Astrocyte (in vitro differentiated cells and primary cell): ENCODE data around the gene IFNL2. TPM values are rescaled to one million over a fixed set of nuclear protein-coding genes. Genes with fewer than 3 reads are reported as not detected.

ENCODE experiments used
- DNase-seq: peaks from one replicate; pipeline ENCODE4 v3.0.0-alpha.2; 2010; ENCODE audit warnings: low read depth
- FAIRE-seq: peaks from 2 replicates; lab custom pipeline; 2011; peaks lifted over from hg19 to GRCh38; lab: Jason Lieb, UNC
- H2AFZ ChIP-seq: 2 replicates; pipeline ENCODE4 v1.6.0; 2012; ENCODE audit warnings: low read depth, low read length, inconsistent platforms
- H3K27ac ChIP-seq: 2 replicates; pipeline ENCODE4 v1.5.1; 2011; ENCODE audit warnings: low read depth, low read length, inconsistent platforms
- H3K27me3 ChIP-seq: 2 replicates; pipeline ENCODE4 v1.6.0; 2011; ENCODE audit warnings: low read length, inconsistent platforms; ENCODE audit not compliant: insufficient read depth
- H3K36me3 ChIP-seq: 2 replicates; pipeline ENCODE4 v1.5.1; 2011; ENCODE audit warnings: low read length, inconsistent platforms; ENCODE audit not compliant: insufficient read depth
- H3K4me1 ChIP-seq: 2 replicates; pipeline ENCODE4 v1.5.1; 2011; ENCODE audit warnings: low read length, inconsistent platforms; ENCODE audit not compliant: insufficient read depth
- H3K4me2 ChIP-seq: 2 replicates; pipeline ENCODE4 v1.6.0; 2012; ENCODE audit warnings: low read length, inconsistent platforms
- H3K4me3 ChIP-seq: 2 replicates; pipeline ENCODE4 v1.5.1; 2011; ENCODE audit warnings: low read depth, mild to moderate bottlenecking, low read length, inconsistent platforms; ENCODE audit not compliant: insufficient read depth
- H3K79me2 ChIP-seq: 2 replicates; pipeline ENCODE4 v1.6.0; 2012; ENCODE audit warnings: mild to moderate bottlenecking, low read length, inconsistent platforms; ENCODE audit not compliant: insufficient read depth
- H3K9ac ChIP-seq: 2 replicates; pipeline ENCODE4 v1.6.0; 2012; ENCODE audit warnings: mild to moderate bottlenecking, low read length, inconsistent platforms
- H3K9me3 ChIP-seq: 2 replicates; pipeline ENCODE4 v1.5.1; 2012; ENCODE audit warnings: low read depth, mild to moderate bottlenecking, low read length, inconsistent platforms; ENCODE audit not compliant: insufficient read depth
- H4K20me1 ChIP-seq: 2 replicates; pipeline ENCODE4 v1.6.0; 2012; ENCODE audit warnings: low read length, inconsistent platforms; ENCODE audit not compliant: insufficient read depth
- H3K27ac Mint-ChIP-seq: one replicate; pipeline ENCODE4 v1.8.0; 2021; ENCODE audit warnings: mild to moderate bottlenecking, mixed read lengths; ENCODE audit not compliant: unreplicated experiment
- H3K27me3 Mint-ChIP-seq: one replicate; pipeline ENCODE4 v1.8.0; 2021; ENCODE audit warnings: low read depth, mixed read lengths; ENCODE audit not compliant: unreplicated experiment
- H3K36me3 Mint-ChIP-seq: one replicate; pipeline ENCODE4 v1.8.0; 2021; ENCODE audit warnings: low read depth, mixed read lengths; ENCODE audit not compliant: unreplicated experiment
- H3K4me1 Mint-ChIP-seq: one replicate; pipeline ENCODE4 v1.8.0; 2021; ENCODE audit warnings: low read depth, mixed read lengths; ENCODE audit not compliant: unreplicated experiment
- H3K4me3 Mint-ChIP-seq: one replicate; pipeline ENCODE4 v1.8.0; 2021; ENCODE audit warnings: mild to moderate bottlenecking, moderate library complexity, mixed read lengths; ENCODE audit not compliant: unreplicated experiment
- H3K9me3 Mint-ChIP-seq: one replicate; pipeline ENCODE4 v1.8.0; 2021; ENCODE audit warnings: mild to moderate bottlenecking, mixed read lengths; ENCODE audit not compliant: unreplicated experiment
- CTCF ChIP-seq: IDR thresholded peaks from 2 replicates; pipeline ENCODE4 v1.5.1; 2011; ENCODE audit warnings: low read depth, mild to moderate bottlenecking, inconsistent platforms, low read length, moderate library complexity; ENCODE audit not compliant: insufficient read depth
- EZH2 ChIP-seq: IDR thresholded peaks from 2 replicates; pipeline ENCODE4 v1.6.1; 2012; ENCODE audit warnings: mild to moderate bottlenecking, low read length, inconsistent platforms; ENCODE audit not compliant: insufficient read depth
- total RNA-seq: library from RNA; stranded (reverse); gene quantifications from 2 replicates; pipeline ENCODE4 v1.2.1, GENCODE V29; 2021

Gene IFNL2
- total RNA-seq, 1 donor from 2014 or later, result not detected

GRCh38 chr19:39276740-39277139 is 8.5 kb downstream of the IFNL2 start:
- no peak overlapping the region for H3K9ac ChIP-seq
- no peak overlapping the region for H3K4me2 ChIP-seq
- no peaks in the 10 kb centered on the region for H3K79me2 ChIP-seq
- H3K27ac ChIP-seq, result no peak overlapping the region
- no peaks in the 10 kb centered on the region for H3K4me1 ChIP-seq
- no peak for FAIRE-seq
- DNase-seq, result no peak
- no peak overlapping the region for H3K27ac Mint-ChIP-seq
- H3K4me1 Mint-ChIP-seq, result peaks cover 2% of the 10 kb centered on the region
- no peak overlapping the region for H2AFZ ChIP-seq
- no peak for TF ChIP-seq CTCF
- no peak for TF ChIP-seq EZH2
- H4K20me1 ChIP-seq, result no peaks in the 10 kb centered on the region
- peaks cover 3% of the 10 kb centered on the region for H3K9me3 Mint-ChIP-seq
- peaks cover 3% of the 10 kb centered on the region for H3K27me3 ChIP-seq
- no peak overlapping the region for H3K4me3 Mint-ChIP-seq
- H3K36me3 ChIP-seq, result no peaks in the 10 kb centered on the region
- peaks cover 3% of the 10 kb centered on the region for H3K36me3 Mint-ChIP-seq
- peaks cover 44% of the 10 kb centered on the region for H3K27me3 Mint-ChIP-seq
- no peak overlapping the region for H3K4me3 ChIP-seq
- H3K9me3 ChIP-seq, result no peaks in the 10 kb centered on the region

- H3K9me3 Mint-ChIP-seq, result peaks cover 3% of the 10 kb centered on the region
- H3K27me3 Mint-ChIP-seq, result peaks cover 44% of the 10 kb centered on the region
- H3K36me3 Mint-ChIP-seq, result peaks cover 3% of the 10 kb centered on the region
- H3K27me3 ChIP-seq, result peaks cover 3% of the 10 kb centered on the region
- H3K27ac Mint-ChIP-seq, result no peak overlapping the region
- H3K36me3 ChIP-seq, result no peaks in the 10 kb centered on the region
- no peak overlapping the region for H3K9ac ChIP-seq
- no peaks in the 10 kb centered on the region for H3K9me3 ChIP-seq
- H3K79me2 ChIP-seq, result no peaks in the 10 kb centered on the region
- DNase-seq, result no peak
- H4K20me1 ChIP-seq, result no peaks in the 10 kb centered on the region
- no peaks in the 10 kb centered on the region for H3K4me1 ChIP-seq
- H3K4me3 Mint-ChIP-seq, result peak overlapping the region; percentile 67
- H2AFZ ChIP-seq, result no peak overlapping the region
- H3K4me1 Mint-ChIP-seq, result peaks cover 2% of the 10 kb centered on the region
- TF ChIP-seq EZH2 (no peak), CTCF (no peak)
- no peak overlapping the region for H3K27ac ChIP-seq
- no peak overlapping the region for H3K4me3 ChIP-seq
- no peak for FAIRE-seq
- no peak overlapping the region for H3K4me2 ChIP-seq
These were observed 9.4 kb downstream of the IFNL2 start for GRCh38 chr19:39277598-39277997.

- H3K27me3 ChIP-seq, result no peaks in the 10 kb centered on the region
- H3K9me3 ChIP-seq, result no peaks in the 10 kb centered on the region
- H2AFZ ChIP-seq, result no peak overlapping the region
- Mint-ChIP-seq H3K27me3 (peaks cover 50% of the 10 kb centered on the region), H3K9me3 (peaks cover 5% of the 10 kb centered on the region), H3K27ac (no peak overlapping the region), H3K4me3 (no peak overlapping the region), H3K4me1 (peaks cover 2% of the 10 kb centered on the region), H3K36me3 (peaks cover 3% of the 10 kb centered on the region)
- no peak overlapping the region for H3K4me2 ChIP-seq
- no peak overlapping the region for H3K27ac ChIP-seq
- DNase-seq, result no peak
- H3K9ac ChIP-seq, result no peak overlapping the region
- no peaks in the 10 kb centered on the region for H4K20me1 ChIP-seq
- no peak for FAIRE-seq
- TF ChIP-seq EZH2, result no peak
- TF ChIP-seq CTCF, result no peak
- no peaks in the 10 kb centered on the region for H3K79me2 ChIP-seq
- H3K4me1 ChIP-seq, result no peaks in the 10 kb centered on the region
- H3K36me3 ChIP-seq, result no peaks in the 10 kb centered on the region
- H3K4me3 ChIP-seq, result no peak overlapping the region
These were observed 13.8 kb downstream of the IFNL2 start for GRCh38 chr19:39282021-39282420.
